HepG2 (cell line): ENCODE results near the gene PSENEN. TPM values are rescaled to one million over a fixed set of nuclear protein-coding genes. Genes with fewer than 3 reads are reported as not detected.

Source experiments
- ATAC-seq: fragments of 200-7000 bp; cut with Tn5 transposase; 3 replicates; pipeline ENCODE4 v1.9.1; 2020; ENCODE audit warnings: mild to moderate bottlenecking, moderate library complexity
- BruUV-seq: library from RNA; stranded (reverse); fragments of 400-500 nt; replicated peaks from 2 replicates; lab custom pipeline; 2021; lab: Mats Ljungman, UMichigan
- CTCF ChIA-PET: fragments of 300-600 bp; formaldehyde crosslinking; extraction: SDS; loops from one replicate; lab custom pipeline; 2021; ENCODE audit warnings: low total read pairs, inconsistent platforms, low intra/inter-chr PET ratio; lab: Yijun Ruan, JAX
- POLR2A ChIA-PET: fragments of 350-600 bp; sonication (Branson Sonifier 250); formaldehyde crosslinking; loops from one replicate; lab custom pipeline; 2020; ENCODE audit warnings: antibody characterized with exemption, inconsistent platforms; lab: Yijun Ruan, JAX
- DNase-seq: peaks from one replicate; pipeline ENCODE4 v3.0.0-alpha.2; 2015; ENCODE audit warnings: low spot score
- FAIRE-seq: peaks from 3 replicates; lab custom pipeline; 2011; peaks lifted over from hg19 to GRCh38; lab: Jason Lieb, UNC
- H2AFZ ChIP-seq: one replicate; pipeline ENCODE4 v1.6.1; 2011; ENCODE audit warnings: low read length, inconsistent platforms
- H3K27ac ChIP-seq: fragments of 300-600 bp; 3 replicates; pipeline ENCODE4 v1.8.0; 2011; ENCODE audit warnings: mixed run types, mild to moderate bottlenecking, mixed read lengths, low read length, inconsistent platforms; ENCODE audit not compliant: insufficient read depth; ENCODE audit errors: extremely low read length
- H3K27me3 ChIP-seq, 2 experiments: fragments of 200-600 bp in 1 of 2; 2 replicates in 1 of 2; 3 replicates in 1 of 2; pipeline versions ENCODE4 v1.6.0 to v1.8.0; 2011; ENCODE audit warnings: low read length in 2 of 2, mild to moderate bottlenecking in 2 of 2, moderate library complexity in 2 of 2, inconsistent platforms in 1 of 2; ENCODE audit not compliant: insufficient read depth in 2 of 2, control insufficient read depth in 1 of 2
- H3K36me3 ChIP-seq, 2 experiments: fragments of 200-600 bp in 1 of 2; replicated peaks in 1 of 2; 2 replicates in 1 of 2; 3 replicates in 1 of 2; pipeline versions ENCODE4 v1.5.1 to v1.8.0; 2011; ENCODE audit warnings: low read length in 2 of 2, inconsistent platforms in 1 of 2; ENCODE audit not compliant: insufficient read depth in 2 of 2, control insufficient read depth in 1 of 2
- H3K4me1 ChIP-seq: 2 replicates; pipeline ENCODE4 v1.5.1; 2012; ENCODE audit warnings: low read length, inconsistent platforms; ENCODE audit not compliant: insufficient read depth
- H3K4me2 ChIP-seq: 2 replicates; pipeline ENCODE4 v1.6.0; 2011; ENCODE audit warnings: low read depth, low read length, inconsistent platforms
- H3K4me3 ChIP-seq, 3 experiments: fragments of 200-600 bp in 1 of 3; sonication (generic), shearing (Covaris generic) in 1 of 3; replicated peaks in 1 of 3; 2 replicates each; pipeline ENCODE4 v1.5.1; 2011 to 2016; ENCODE audit warnings: low read length in 3 of 3, inconsistent platforms in 2 of 3, low read depth in 2 of 3, mild to moderate bottlenecking in 2 of 3, control low read depth in 1 of 3, mixed read lengths in 1 of 3; ENCODE audit not compliant: insufficient read depth in 1 of 3
- H3K79me2 ChIP-seq: one replicate; pipeline ENCODE4 v1.6.1; 2011; ENCODE audit warnings: low read length, inconsistent platforms; ENCODE audit not compliant: insufficient read depth
- H3K9ac ChIP-seq: 2 replicates; pipeline ENCODE4 v1.6.0; 2011; ENCODE audit warnings: mild to moderate bottlenecking, low read depth, low read length, inconsistent platforms; ENCODE audit not compliant: insufficient read depth
- H3K9me3 ChIP-seq: 2 replicates; pipeline ENCODE4 v1.5.1; 2012; ENCODE audit warnings: mild to moderate bottlenecking, low read length
- H4K20me1 ChIP-seq: 2 replicates; pipeline ENCODE4 v1.6.0; 2011; ENCODE audit warnings: inconsistent platforms, mild to moderate bottlenecking, low read length, moderate library complexity; ENCODE audit not compliant: insufficient read depth
- AKAP8 ChIP-seq: sonication (generic); formaldehyde crosslinking; IDR thresholded peaks from 2 replicates; pipeline ENCODE4 v1.5.1; 2020; ENCODE audit warnings: mild to moderate bottlenecking, missing genetic modification reagents
- NFYC ChIP-seq: IDR thresholded peaks from 2 replicates; pipeline ENCODE4 v1.6.1; 2016; ENCODE audit warnings: missing genetic modification reagents, missing compliant biosample characterization
- RBM39 ChIP-seq: fragments of 200-400 bp; formaldehyde crosslinking; IDR thresholded peaks from one replicate; pipeline ENCODE4 v1.6.1; 2018; ENCODE audit warnings: antibody characterized with exemption, mild to moderate bottlenecking, low read depth, low read length; ENCODE audit not compliant: poor library complexity, severe bottlenecking
- TBL1XR1 ChIP-seq: fragments of 150-350 bp; IDR thresholded peaks from 2 replicates; pipeline ENCODE4 v1.6.1; 2014; ENCODE audit warnings: borderline replicate concordance, low read length; ENCODE audit not compliant: partially characterized antibody
- TBP ChIP-seq: sonication (generic); formaldehyde crosslinking; IDR thresholded peaks from 2 replicates; pipeline ENCODE4 v1.5.0; 2020; ENCODE audit warnings: missing genetic modification reagents
- ZNF160 ChIP-seq: sonication (generic); formaldehyde crosslinking; IDR thresholded peaks from 2 replicates; pipeline ENCODE4 v1.8.0; 2022; ENCODE audit warnings: mild to moderate bottlenecking, inconsistent platforms, missing genetic modification reagents
- ZNF556 ChIP-seq: sonication (generic); formaldehyde crosslinking; IDR thresholded peaks from 2 replicates; pipeline ENCODE4 v1.4.0; 2020; ENCODE audit warnings: mild to moderate bottlenecking, missing genetic modification reagents, borderline replicate concordance
- ZNF749 ChIP-seq: sonication (generic); formaldehyde crosslinking; IDR thresholded peaks from 2 replicates; pipeline ENCODE4 v1.8.0; 2022; ENCODE audit warnings: mild to moderate bottlenecking, missing genetic modification reagents, moderate library complexity, borderline replicate concordance
- ZNF792 ChIP-seq: IDR thresholded peaks from 2 replicates; pipeline ENCODE4 v1.6.1; 2016
- WGBS: methylation state at CpG from one replicate; pipeline ENCODE4 v1.1.6; 2017; ENCODE audit warnings: low lambda C conversion rate; 5-methylcytosine and 5-hydroxymethylcytosine counted together
- in situ Hi-C: cut with HindIII; loops from 2 replicates; pipeline ENCODE4 v1.10.0; 2017; ENCODE audit warnings: low pct_unique_long_range_greater_than_20kb; ENCODE audit not compliant: extremely low pct_ligation_motif_present
- intact Hi-C: fragments of 100-400 bp; cut with micrococcal nuclease; formaldehyde crosslinking; loops from one replicate; pipeline ENCODE4 v1.10.0; 2022; ENCODE audit not compliant: unreplicated experiment
- polyA plus RNA-seq, 8 experiments: library from polyadenylated mRNA; depleted of rRNA in 3 of 8; stranded (reverse) in 7 of 8; unstranded in 1 of 8; fragments of >200 nt; fragmentation: Illumina TruSeq in 4 of 8; extraction: Trizol in 4 of 8; gene quantifications; 2 replicates each; pipeline versions ENCODE4 v1.2.1 to v1.2.3, GENCODE V29; 2011 to 2016; ENCODE audit warnings: low read depth in 4 of 8, missing spikeins in 1 of 8, mixed read lengths in 1 of 8; ENCODE audit not compliant: insufficient read depth in 1 of 8
- total RNA-seq, 5 experiments: library from RNA; depleted of rRNA; stranded (reverse); fragments of >200 nt; fragmentation: Illumina TruSeq; extraction: Trizol; gene quantifications; 2 replicates each; pipeline ENCODE4 v1.2.3, GENCODE V29; 2016; ENCODE audit warnings: low read depth in 1 of 5
- TF ChIP-seq, protein P1 (sequence below): sonication (generic); formaldehyde crosslinking; IDR thresholded peaks from 2 replicates; pipeline ENCODE4 v1.5.1; 2020; ENCODE audit warnings: mild to moderate bottlenecking, missing genetic modification reagents, moderate library complexity
- TF ChIP-seq, protein P2 (sequence below): sonication (generic); formaldehyde crosslinking; IDR thresholded peaks from 2 replicates; pipeline ENCODE4 v1.5.0; 2020; ENCODE audit warnings: missing genetic modification reagents
- TF ChIP-seq, protein P3 (sequence below), 2 experiments: IDR thresholded peaks; 2 replicates each; pipeline ENCODE4 v1.6.1; 2011 to 2012; ENCODE audit warnings: low read length in 2 of 2, borderline replicate concordance in 1 of 2, low read depth in 1 of 2, mild to moderate bottlenecking in 1 of 2, moderate library complexity in 1 of 2
- TF ChIP-seq, protein P4 (sequence below): sonication (generic); formaldehyde crosslinking; IDR thresholded peaks from 2 replicates; pipeline ENCODE4 v1.4.0; 2020; ENCODE audit warnings: missing genetic modification reagents

PSENEN gene
- total and polyA plus RNA-seq, 2 of the 13 experiments (the other 11 are each of a cell fraction or from before 2014, with no cell fraction given) = 16.9 to 34.2 TPM

DNA sequence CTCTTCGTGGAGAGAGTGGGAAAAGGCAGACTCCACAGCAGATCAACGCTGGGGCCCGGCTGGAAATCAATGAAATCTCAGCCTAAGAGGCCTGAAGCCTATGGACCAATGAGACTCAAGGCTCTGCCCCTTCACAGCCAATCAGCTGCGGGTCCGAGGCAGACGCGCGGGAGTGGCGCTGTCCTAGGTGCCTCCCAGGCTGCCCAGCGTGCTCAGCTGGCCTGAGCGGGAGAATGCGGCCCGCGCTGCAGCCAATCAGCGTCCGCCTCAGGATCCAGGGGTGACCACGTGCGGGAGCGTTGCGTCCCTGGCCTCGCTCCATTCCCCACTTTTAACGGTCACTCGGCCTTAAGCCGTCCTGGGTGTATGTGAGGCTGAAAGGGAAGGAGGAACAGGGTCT lies 41.2 kb upstream of the PSENEN start, which contains the start of gene ZBTB32:
ZBTB32 (plus strand) TSS at position 341 of the 400 bp plus-strand sequence. CDS start 10,069 bp downstream, outside the sequence.
- Histone ChIP-seq H3K27me3 (no peaks in the 10 kb centered on the region; a peak in 1 of 5 replicates), H3K4me3 (no peak within 1 kb of the TSS), H3K4me2 (peak within 1 kb of the TSS; percentile 92; the same call in 1 of the 2 replicates), H3K4me1 (peaks cover 23% of the 10 kb centered on the region), H3K27ac (no peak within 1 kb of the TSS), H4K20me1 (no peaks in the 10 kb centered on the region), H3K9ac (no peak within 1 kb of the TSS), H3K36me3 (no peaks in the 10 kb centered on the region), H2AFZ (no peak within 1 kb of the TSS), H3K9me3 (no peaks in the 10 kb centered on the region), H3K79me2 (no peaks in the 10 kb centered on the region)
- ATAC-seq (no peak), DNase-seq (no peak), FAIRE-seq (no peak)
- BruUV-seq = no TSS peak
- ChIA-PET POLR2A (interaction anchor here (1.1 kb wide), 1 partner anchor 56 kb away, joined by 3 read pairs; the partner anchor contains the start of gene COX6B1), CTCF (no interaction called here)
- in situ Hi-C loops (no loop called here), intact Hi-C loops (no loop called here)
- WGBS = 89% methylated on average over 16 of the region's 24 CpGs
- TF ChIP-seq RBM39 (no peak), AKAP8 (CRISPR knock-in tag) (no peak), ZNF792 (no peak), TBP (no peak), NFYC (CRISPR knock-in tag) (peak; percentile 32; the same call in 1 of the 2 replicates), ZNF749 (no peak), TBL1XR1 (no peak), ZNF556 (CRISPR knock-in tag) (no peak), ZNF160 (CRISPR knock-in tag) (no peak)
- TF ChIP-seq, protein P1, sequence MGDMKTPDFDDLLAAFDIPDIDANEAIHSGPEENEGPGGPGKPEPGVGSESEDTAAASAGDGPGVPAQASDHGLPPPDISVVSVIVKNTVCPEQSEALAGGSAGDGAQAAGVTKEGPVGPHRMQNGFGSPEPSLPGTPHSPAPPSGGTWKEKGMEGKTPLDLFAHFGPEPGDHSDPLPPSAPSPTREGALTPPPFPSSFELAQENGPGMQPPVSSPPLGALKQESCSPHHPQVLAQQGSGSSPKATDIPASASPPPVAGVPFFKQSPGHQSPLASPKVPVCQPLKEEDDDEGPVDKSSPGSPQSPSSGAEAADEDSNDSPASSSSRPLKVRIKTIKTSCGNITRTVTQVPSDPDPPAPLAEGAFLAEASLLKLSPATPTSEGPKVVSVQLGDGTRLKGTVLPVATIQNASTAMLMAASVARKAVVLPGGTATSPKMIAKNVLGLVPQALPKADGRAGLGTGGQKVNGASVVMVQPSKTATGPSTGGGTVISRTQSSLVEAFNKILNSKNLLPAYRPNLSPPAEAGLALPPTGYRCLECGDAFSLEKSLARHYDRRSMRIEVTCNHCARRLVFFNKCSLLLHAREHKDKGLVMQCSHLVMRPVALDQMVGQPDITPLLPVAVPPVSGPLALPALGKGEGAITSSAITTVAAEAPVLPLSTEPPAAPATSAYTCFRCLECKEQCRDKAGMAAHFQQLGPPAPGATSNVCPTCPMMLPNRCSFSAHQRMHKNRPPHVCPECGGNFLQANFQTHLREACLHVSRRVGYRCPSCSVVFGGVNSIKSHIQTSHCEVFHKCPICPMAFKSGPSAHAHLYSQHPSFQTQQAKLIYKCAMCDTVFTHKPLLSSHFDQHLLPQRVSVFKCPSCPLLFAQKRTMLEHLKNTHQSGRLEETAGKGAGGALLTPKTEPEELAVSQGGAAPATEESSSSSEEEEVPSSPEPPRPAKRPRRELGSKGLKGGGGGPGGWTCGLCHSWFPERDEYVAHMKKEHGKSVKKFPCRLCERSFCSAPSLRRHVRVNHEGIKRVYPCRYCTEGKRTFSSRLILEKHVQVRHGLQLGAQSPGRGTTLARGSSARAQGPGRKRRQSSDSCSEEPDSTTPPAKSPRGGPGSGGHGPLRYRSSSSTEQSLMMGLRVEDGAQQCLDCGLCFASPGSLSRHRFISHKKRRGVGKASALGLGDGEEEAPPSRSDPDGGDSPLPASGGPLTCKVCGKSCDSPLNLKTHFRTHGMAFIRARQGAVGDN (CRISPR knock-in tag) = 0 out of 2 replicates have a peak, but pooled peaks have one; percentile 13
- TF ChIP-seq, protein P2, sequence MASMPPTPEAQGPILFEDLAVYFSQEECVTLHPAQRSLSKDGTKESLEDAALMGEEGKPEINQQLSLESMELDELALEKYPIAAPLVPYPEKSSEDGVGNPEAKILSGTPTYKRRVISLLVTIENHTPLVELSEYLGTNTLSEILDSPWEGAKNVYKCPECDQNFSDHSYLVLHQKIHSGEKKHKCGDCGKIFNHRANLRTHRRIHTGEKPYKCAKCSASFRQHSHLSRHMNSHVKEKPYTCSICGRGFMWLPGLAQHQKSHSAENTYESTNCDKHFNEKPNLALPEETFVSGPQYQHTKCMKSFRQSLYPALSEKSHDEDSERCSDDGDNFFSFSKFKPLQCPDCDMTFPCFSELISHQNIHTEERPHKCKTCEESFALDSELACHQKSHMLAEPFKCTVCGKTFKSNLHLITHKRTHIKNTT (CRISPR knock-in tag) = no peak
- TF ChIP-seq, protein P3, sequence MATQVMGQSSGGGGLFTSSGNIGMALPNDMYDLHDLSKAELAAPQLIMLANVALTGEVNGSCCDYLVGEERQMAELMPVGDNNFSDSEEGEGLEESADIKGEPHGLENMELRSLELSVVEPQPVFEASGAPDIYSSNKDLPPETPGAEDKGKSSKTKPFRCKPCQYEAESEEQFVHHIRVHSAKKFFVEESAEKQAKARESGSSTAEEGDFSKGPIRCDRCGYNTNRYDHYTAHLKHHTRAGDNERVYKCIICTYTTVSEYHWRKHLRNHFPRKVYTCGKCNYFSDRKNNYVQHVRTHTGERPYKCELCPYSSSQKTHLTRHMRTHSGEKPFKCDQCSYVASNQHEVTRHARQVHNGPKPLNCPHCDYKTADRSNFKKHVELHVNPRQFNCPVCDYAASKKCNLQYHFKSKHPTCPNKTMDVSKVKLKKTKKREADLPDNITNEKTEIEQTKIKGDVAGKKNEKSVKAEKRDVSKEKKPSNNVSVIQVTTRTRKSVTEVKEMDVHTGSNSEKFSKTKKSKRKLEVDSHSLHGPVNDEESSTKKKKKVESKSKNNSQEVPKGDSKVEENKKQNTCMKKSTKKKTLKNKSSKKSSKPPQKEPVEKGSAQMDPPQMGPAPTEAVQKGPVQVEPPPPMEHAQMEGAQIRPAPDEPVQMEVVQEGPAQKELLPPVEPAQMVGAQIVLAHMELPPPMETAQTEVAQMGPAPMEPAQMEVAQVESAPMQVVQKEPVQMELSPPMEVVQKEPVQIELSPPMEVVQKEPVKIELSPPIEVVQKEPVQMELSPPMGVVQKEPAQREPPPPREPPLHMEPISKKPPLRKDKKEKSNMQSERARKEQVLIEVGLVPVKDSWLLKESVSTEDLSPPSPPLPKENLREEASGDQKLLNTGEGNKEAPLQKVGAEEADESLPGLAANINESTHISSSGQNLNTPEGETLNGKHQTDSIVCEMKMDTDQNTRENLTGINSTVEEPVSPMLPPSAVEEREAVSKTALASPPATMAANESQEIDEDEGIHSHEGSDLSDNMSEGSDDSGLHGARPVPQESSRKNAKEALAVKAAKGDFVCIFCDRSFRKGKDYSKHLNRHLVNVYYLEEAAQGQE (IDR thresholded peaks at IDR 0.05; ENCODE audit: borderline replicate concordance in 1 of 2, low read depth in 1 of 2, low read length in 2 of 2) = peak; percentile 39 to 77
- TF ChIP-seq, protein P4, sequence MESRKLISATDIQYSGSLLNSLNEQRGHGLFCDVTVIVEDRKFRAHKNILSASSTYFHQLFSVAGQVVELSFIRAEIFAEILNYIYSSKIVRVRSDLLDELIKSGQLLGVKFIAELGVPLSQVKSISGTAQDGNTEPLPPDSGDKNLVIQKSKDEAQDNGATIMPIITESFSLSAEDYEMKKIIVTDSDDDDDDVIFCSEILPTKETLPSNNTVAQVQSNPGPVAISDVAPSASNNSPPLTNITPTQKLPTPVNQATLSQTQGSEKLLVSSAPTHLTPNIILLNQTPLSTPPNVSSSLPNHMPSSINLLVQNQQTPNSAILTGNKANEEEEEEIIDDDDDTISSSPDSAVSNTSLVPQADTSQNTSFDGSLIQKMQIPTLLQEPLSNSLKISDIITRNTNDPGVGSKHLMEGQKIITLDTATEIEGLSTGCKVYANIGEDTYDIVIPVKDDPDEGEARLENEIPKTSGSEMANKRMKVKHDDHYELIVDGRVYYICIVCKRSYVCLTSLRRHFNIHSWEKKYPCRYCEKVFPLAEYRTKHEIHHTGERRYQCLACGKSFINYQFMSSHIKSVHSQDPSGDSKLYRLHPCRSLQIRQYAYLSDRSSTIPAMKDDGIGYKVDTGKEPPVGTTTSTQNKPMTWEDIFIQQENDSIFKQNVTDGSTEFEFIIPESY (CRISPR knock-in tag) = peak; percentile 66
